GM21786 (cell line): Measurements from ENCODE around the gene TARBP1.

Experiments
- ATAC-seq: cut with Tn5 transposase; IDR thresholded peaks from one replicate; pipeline ENCODE4 v1.9.1; 2021; ENCODE audit not compliant: unreplicated experiment

Gene TARBP1

GRCh38 chr1:234486858-234487840 lies 8.2 kb upstream of the TARBP1 start:
- ATAC-seq = no peak

- ATAC-seq = no peak
Measured at GRCh38 chr1:234484991-234485739, 6.2 kb upstream of the TARBP1 start.

GRCh38 chr1:234484218-234484617 lies 5.2 kb upstream of the TARBP1 start:
- no peak for ATAC-seq

- no peak for ATAC-seq
Measured at GRCh38 chr1:234481771-234482170, 2.8 kb upstream of the TARBP1 start.

GRCh38 chr1:234479866-234480265 lies 887 bp upstream of the TARBP1 start:
- ATAC-seq = no peak

GRCh38 chr1:234479310-234479559 lies 256 bp upstream of the TARBP1 start:
- peak; percentile 0 for ATAC-seq

- ATAC-seq = peak; percentile 63
Measured at GRCh38 chr1:234478152-234478480, 863 bp downstream of the TARBP1 start.

GRCh38 chr1:234477386-234478151 lies 1.4 kb downstream of the TARBP1 start:
- ATAC-seq = no peak

- no peak for ATAC-seq
Measured at GRCh38 chr1:234476172-234476571, 2.8 kb downstream of the TARBP1 start.

- ATAC-seq = no peak
Measured at GRCh38 chr1:234475167-234475793, 3.7 kb downstream of the TARBP1 start.

GRCh38 chr1:234474375-234474774 lies 4.6 kb downstream of the TARBP1 start:
- ATAC-seq = no peak

- ATAC-seq = no peak
Measured at GRCh38 chr1:234473118-234473517, 5.9 kb downstream of the TARBP1 start.

GRCh38 chr1:234469376-234469775 lies 9.6 kb downstream of the TARBP1 start:
- ATAC-seq = no peak

GRCh38 chr1:234468580-234468979 lies 10.4 kb downstream of the TARBP1 start:
- ATAC-seq = no peak

GRCh38 chr1:234467821-234468220 lies 11.2 kb downstream of the TARBP1 start:
- ATAC-seq = no peak

GRCh38 chr1:234466945-234467344 lies 12.0 kb downstream of the TARBP1 start:
- no peak for ATAC-seq

- no peak for ATAC-seq
Measured at GRCh38 chr1:234463749-234464148, 15.2 kb downstream of the TARBP1 start.

- ATAC-seq = no peak
Measured at GRCh38 chr1:234460652-234461051, 18.3 kb downstream of the TARBP1 start.

GRCh38 chr1:234458352-234459017 lies 20.5 kb downstream of the TARBP1 start:
- no peak for ATAC-seq

GRCh38 chr1:234454926-234455325 lies 24.1 kb downstream of the TARBP1 start:
- ATAC-seq = no peak
